Measurements from ENCODE around the gene COL6A1.
"Not testable (repeated sequence)": the region's sequence is repeated elsewhere in the genome, so short reads cannot be mapped to it uniquely, and the experiment has no call there.

Gene COL6A1

GRCh38 chr21:46033410-46034400, 52.1 kb downstream of the COL6A1 start:
- DNase-seq, result no peak

- DNase-seq, result no peak
Observed at GRCh38 chr21:46035809-46036695, 54.5 kb downstream of the COL6A1 start.

- DNase-seq, result no peak
Observed at GRCh38 chr21:46036696-46037330, 55.2 kb downstream of the COL6A1 start.

- DNase-seq, result no peak
Observed at GRCh38 chr21:46037331-46038325, 56.1 kb downstream of the COL6A1 start.

- DNase-seq, result no peak
Observed at GRCh38 chr21:46038341-46038829, 56.8 kb downstream of the COL6A1 start.

GRCh38 chr21:46038871-46039397, 57.4 kb downstream of the COL6A1 start:
- peak in 1 of 2 donors; percentile 44 for DNase-seq

GRCh38 chr21:46039891-46040660, 58.5 kb downstream of the COL6A1 start:
- no peak for DNase-seq

GRCh38 chr21:46040707-46041106, 59.1 kb downstream of the COL6A1 start:
- DNase-seq, result no peak

GRCh38 chr21:46041183-46041582, 59.6 kb downstream of the COL6A1 start:
- DNase-seq, result no peak

- DNase-seq, result no peak
Observed at GRCh38 chr21:46045154-46045553, 63.6 kb downstream of the COL6A1 start.

- no peak for DNase-seq
Observed at GRCh38 chr21:46046471-46046870, 64.9 kb downstream of the COL6A1 start.

- DNase-seq, result not testable (repeated sequence)
Observed at GRCh38 chr21:46046906-46047305, 65.3 kb downstream of the COL6A1 start.

- DNase-seq, result no peak
Observed at GRCh38 chr21:46048926-46049889, 67.6 kb downstream of the COL6A1 start.

GRCh38 chr21:46049890-46050667, 68.5 kb downstream of the COL6A1 start:
- no peak for DNase-seq

- DNase-seq, result no peak
Observed at GRCh38 chr21:46050668-46051378, 69.3 kb downstream of the COL6A1 start.

- no peak for DNase-seq
Observed at GRCh38 chr21:46051379-46051770, 69.8 kb downstream of the COL6A1 start.
